HCT116 (cell line): Measurements from ENCODE around the gene PRPF38A. TPM values are rescaled to one million over a fixed set of nuclear protein-coding genes. Genes with fewer than 3 reads are reported as not detected.

ENCODE experiments used
- ATAC-seq: fragments of 200-7000 bp; cut with Tn5 transposase; 2 replicates; pipeline ENCODE4 v1.9.1; 2020; ENCODE audit warnings: mild to moderate bottlenecking, moderate library complexity
- BruUV-seq: library from RNA; stranded (reverse); fragments of 400-500 nt; replicated peaks from 2 replicates; lab custom pipeline; 2021; lab: Mats Ljungman, UMichigan
- CTCF ChIA-PET: fragments of 300-600 bp; sonication (Branson Sonifier 250); formaldehyde crosslinking; loops from one replicate; lab custom pipeline; 2021; ENCODE audit warnings: antibody characterized with exemption; lab: Charles Lee
- POLR2A ChIA-PET: fragments of 300-600, 350-600 bp; sonication (Branson Sonifier 250); formaldehyde crosslinking; loops from one replicate; lab custom pipeline; 2021; ENCODE audit warnings: antibody characterized with exemption; lab: Charles Lee
- RAD21 ChIA-PET, 2 experiments: fragments of 300-600 bp; sonication (Branson Sonifier 250); formaldehyde crosslinking; loops; one replicate each; lab custom pipeline; 2023; ENCODE audit warnings: low total read pairs in 2 of 2; ENCODE audit not compliant: uncharacterized antibody in 2 of 2, unreplicated experiment in 2 of 2, low non-redundant PET in 1 of 2; lab: Charles Lee
- DNase-seq: peaks from one replicate; pipeline ENCODE4 v3.0.0-alpha.2; 2010; ENCODE audit warnings: low read depth, low spot score
- H2AFZ ChIP-seq: fragments of 200-600 bp; shearing (Covaris generic), sonication (generic); 2 replicates; pipeline ENCODE4 v1.6.1; 2017; ENCODE audit warnings: low read depth, mixed run types, mixed read lengths, antibody characterized with exemption, low read length; ENCODE audit not compliant: poor library complexity, severe bottlenecking
- H3K27ac ChIP-seq: 2 replicates; pipeline ENCODE4 v1.5.1; 2012; ENCODE audit warnings: low read depth, low read length
- H3K27me3 ChIP-seq: fragments of 200-600 bp; sonication (generic); 2 replicates; pipeline ENCODE4 v1.6.1; 2016; ENCODE audit warnings: mixed run types, low read length, mixed read lengths; ENCODE audit not compliant: insufficient read depth
- H3K36me3 ChIP-seq, 2 experiments: fragments of 200-500 bp in 1 of 2; fragments of 200-600 bp in 1 of 2; sonication (Bioruptor generic) in 1 of 2; sonication (generic) in 1 of 2; 2 replicates each; pipeline versions ENCODE4 v1.5.1 to v1.6.1; 2014 to 2016; ENCODE audit warnings: low read length in 2 of 2, inconsistent platforms in 1 of 2, mixed read lengths in 1 of 2, mixed run types in 1 of 2; ENCODE audit not compliant: insufficient read depth in 2 of 2, control insufficient read depth in 1 of 2
- H3K4me1 ChIP-seq, 2 experiments: fragments of 200-600 bp in 1 of 2; sonication (generic) in 1 of 2; 2 replicates each; pipeline versions ENCODE4 v1.5.1 to v1.6.1; 2012 to 2017; ENCODE audit warnings: low read length in 2 of 2, inconsistent platforms in 1 of 2, mild to moderate bottlenecking in 1 of 2, mixed read lengths in 1 of 2, mixed run types in 1 of 2, moderate library complexity in 1 of 2; ENCODE audit not compliant: insufficient read depth in 2 of 2, control insufficient read depth in 1 of 2
- H3K4me2 ChIP-seq: fragments of 200-600 bp; sonication (generic); 2 replicates; pipeline ENCODE4 v1.6.1; 2017; ENCODE audit warnings: mixed run types, low read length, mixed read lengths
- H3K4me3 ChIP-seq, 2 experiments: fragments of 200-600 bp in 1 of 2; sonication (generic) in 1 of 2; replicated peaks in 1 of 2; 2 replicates each; pipeline ENCODE4 v1.5.1; 2011 to 2016; ENCODE audit warnings: low read length in 2 of 2, control low read depth in 1 of 2, low read depth in 1 of 2, mild to moderate bottlenecking in 1 of 2, mixed read lengths in 1 of 2, mixed run types in 1 of 2
- H3K79me2 ChIP-seq: fragments of 200-600 bp; sonication (generic); 2 replicates; pipeline ENCODE4 v1.6.1; 2017; ENCODE audit warnings: mild to moderate bottlenecking, mixed run types, low read length, moderate library complexity, mixed read lengths; ENCODE audit not compliant: insufficient read depth
- H3K9ac ChIP-seq: fragments of 200-600 bp; sonication (generic); 2 replicates; pipeline ENCODE4 v1.6.1; 2016; ENCODE audit warnings: low read length, mixed read lengths
- H3K9me2 ChIP-seq: fragments of 200-600 bp; sonication (generic), shearing (Covaris generic); 2 replicates; pipeline ENCODE4 v1.6.1; 2017; ENCODE audit warnings: mixed run types, mild to moderate bottlenecking, moderate library complexity; ENCODE audit not compliant: insufficient read depth
- H3K9me3 ChIP-seq, 2 experiments: fragments of 200-500 bp in 1 of 2; fragments of 200-600 bp in 1 of 2; sonication (Bioruptor generic) in 1 of 2; sonication (generic) in 1 of 2; 2 replicates each; pipeline ENCODE4 v1.6.1; 2014 to 2017; ENCODE audit warnings: low read length in 2 of 2, mixed read lengths in 2 of 2, inconsistent platforms in 1 of 2, low read depth in 1 of 2, mild to moderate bottlenecking in 1 of 2, mixed run types in 1 of 2, moderate library complexity in 1 of 2; ENCODE audit not compliant: control insufficient read depth in 1 of 2, insufficient read depth in 1 of 2
- H4K20me1 ChIP-seq: fragments of 200-600 bp; sonication (generic), shearing (Covaris generic); 2 replicates; pipeline ENCODE4 v1.6.1; 2017; ENCODE audit warnings: mixed run types, mild to moderate bottlenecking, moderate library complexity; ENCODE audit not compliant: insufficient read depth
- ATF3 ChIP-seq: IDR thresholded peaks from 2 replicates; pipeline ENCODE4 v1.6.1; 2012
- CBX3 ChIP-seq: IDR thresholded peaks from 2 replicates; pipeline ENCODE4 v1.6.1; 2012; ENCODE audit warnings: low read depth
- CEBPB ChIP-seq: IDR thresholded peaks from 2 replicates; pipeline ENCODE4 v1.6.1; 2012; ENCODE audit warnings: low read depth
- CTCF ChIP-seq, 3 experiments: fragments of 200-600 bp in 1 of 3; sonication (generic) in 1 of 3; IDR thresholded peaks in 2 of 3; conservative IDR thresholded peaks in 1 of 3; 2 replicates each; pipeline ENCODE4 v1.5.1; 2012 to 2017; ENCODE audit warnings: low read depth in 2 of 3, low read length in 2 of 3, antibody characterized with exemption in 1 of 3, borderline replicate concordance in 1 of 3, control low read depth in 1 of 3, mild to moderate bottlenecking in 1 of 3, mixed read lengths in 1 of 3, mixed run types in 1 of 3, moderate library complexity in 1 of 3; ENCODE audit not compliant: insufficient read depth in 1 of 3
- EGR1 ChIP-seq: IDR thresholded peaks from 2 replicates; pipeline ENCODE4 v1.6.1; 2012; ENCODE audit warnings: low read depth
- ELF1 ChIP-seq: IDR thresholded peaks from 2 replicates; pipeline ENCODE4 v1.6.1; 2012; ENCODE audit warnings: low read depth, borderline replicate concordance
- EZH2phosphoT487 ChIP-seq: fragments of 200-600 bp; IDR thresholded peaks from 2 replicates; pipeline ENCODE4 v1.6.1; 2018; ENCODE audit warnings: antibody characterized with exemption, borderline replicate concordance
- JUND ChIP-seq: IDR thresholded peaks from 2 replicates; pipeline ENCODE4 v1.6.1; 2012
- MAX ChIP-seq: IDR thresholded peaks from 2 replicates; pipeline ENCODE4 v1.6.1; 2012
- POLR2AphosphoS5 ChIP-seq: IDR thresholded peaks from 2 replicates; pipeline ENCODE4 v1.6.1; 2011; ENCODE audit warnings: mild to moderate bottlenecking, low read depth, low read length, moderate library complexity
- REST ChIP-seq: IDR thresholded peaks from 2 replicates; pipeline ENCODE4 v1.6.1; 2012; ENCODE audit warnings: low read depth
- SIN3A ChIP-seq: IDR thresholded peaks from 2 replicates; pipeline ENCODE4 v1.6.1; 2012; ENCODE audit warnings: low read depth
- SP1 ChIP-seq: IDR thresholded peaks from 2 replicates; pipeline ENCODE4 v1.6.1; 2012; ENCODE audit warnings: low read depth
- YY1 ChIP-seq: IDR thresholded peaks from 2 replicates; pipeline ENCODE4 v1.6.1; 2011; ENCODE audit warnings: low read length, low read depth, moderate library complexity, mild to moderate bottlenecking; ENCODE audit not compliant: insufficient replicate concordance; ENCODE audit errors: extremely low read depth
- ZFX ChIP-seq: fragments of 450-650 bp; IDR thresholded peaks from 2 replicates; pipeline ENCODE4 v1.6.1; 2017
- ZNF274 ChIP-seq: fragments of 200-500 bp; sonication (Bioruptor generic); IDR thresholded peaks from 2 replicates; pipeline ENCODE4 v1.6.1; 2014; ENCODE audit warnings: mild to moderate bottlenecking, low read depth, low read length, inconsistent platforms
- intact Hi-C: fragments of 100-400 bp; cut with micrococcal nuclease; formaldehyde crosslinking; loops from 2 replicates; pipeline ENCODE4 v1.10.0; 2022
- total RNA-seq: library from RNA; stranded (reverse); gene quantifications from one replicate; pipeline ENCODE4 v1.2.1, GENCODE V29; 2021; ENCODE audit not compliant: unreplicated experiment

Gene PRPF38A
- total RNA-seq, 1 experiment from 2014 or later: 50.2 TPM

GRCh38 chr1:52399629-52400028 is 4.8 kb upstream of the PRPF38A start:
- Histone ChIP-seq H2AFZ (no peak overlapping the region), H3K9ac (no peak overlapping the region), H3K4me2 (no peak overlapping the region), H3K27me3 (no peaks in the 10 kb centered on the region), H3K9me3 (no peaks in the 10 kb centered on the region), H3K79me2 (peaks cover 57% of the 10 kb centered on the region), H3K27ac (no peak overlapping the region), H3K4me3 (no peak overlapping the region), H4K20me1 (no peaks in the 10 kb centered on the region), H3K4me1 (peaks cover 0 to 6% of the 10 kb centered on the region in 2 experiments; a peak in 2 of 4 replicates), H3K36me3 (peaks cover 14 to 41% of the 10 kb centered on the region in 2 experiments), H3K9me2 (no peaks in the 10 kb centered on the region)
- TF ChIP-seq REST: no peak
- TF ChIP-seq YY1: no peak
- no peak for TF ChIP-seq CBX3
- CTCF ChIA-PET: no interaction called here
- RAD21 ChIA-PET: interaction anchor here in 1 of 2 experiments (0.8 kb wide), 1 partner anchor 266 kb away, joined by 5 read pairs; no protein-coding TSS in a partner anchor
- no peak for ATAC-seq
- no peak for DNase-seq
- POLR2A ChIA-PET: no interaction called here
- intact Hi-C loops: no loop called here
- BruUV-seq: no TSS peak

- ChIA-PET CTCF (no interaction called here), RAD21 (no interaction called here), POLR2A (no interaction called here)
- no peak overlapping the region for H3K4me2 ChIP-seq
- intact Hi-C loops: no loop called here
- no peaks in the 10 kb centered on the region for H4K20me1 ChIP-seq
- peaks cover 0 to 6% of the 10 kb centered on the region in 2 experiments; a peak in 2 of 4 replicates for H3K4me1 ChIP-seq
- H2AFZ ChIP-seq: no peak overlapping the region
- H3K4me3 ChIP-seq: no peak overlapping the region
- no peaks in the 10 kb centered on the region for H3K9me2 ChIP-seq
- peaks cover 14 to 41% of the 10 kb centered on the region in 2 experiments for H3K36me3 ChIP-seq
- ATAC-seq: no peak
- no peak overlapping the region for H3K27ac ChIP-seq
- BruUV-seq: no TSS peak
- H3K79me2 ChIP-seq: peaks cover 62% of the 10 kb centered on the region
- no peaks in the 10 kb centered on the region for H3K9me3 ChIP-seq
- H3K27me3 ChIP-seq: no peaks in the 10 kb centered on the region
- no peak for DNase-seq
- no peak overlapping the region for H3K9ac ChIP-seq
- TF ChIP-seq EGR1 (no peak), CEBPB (no peak), CTCF (IDR thresholded peaks at IDR 0.05 in 2 of 3, conservative IDR thresholded peaks at IDR 0.05 in 1 of 3; ENCODE audit: borderline replicate concordance in 1 of 3, insufficient read depth in 1 of 3, low read depth in 2 of 3, low read length in 2 of 3) (no peak), EZH2phosphoT487 (no peak), SIN3A (no peak), ELF1 (no peak), CBX3 (no peak), ZFX (no peak), ZNF274 (no peak), POLR2AphosphoS5 (no peak), SP1 (no peak), ATF3 (no peak), JUND (no peak), MAX (no peak)
Observed at GRCh38 chr1:52400131-52400530, 4.3 kb upstream of the PRPF38A start.
